ENCODE measurements around the gene TYW1B.
"Not testable (repeated sequence)": the region's sequence is repeated elsewhere in the genome, so short reads cannot be mapped to it uniquely, and the experiment has no call there.

DNA sequence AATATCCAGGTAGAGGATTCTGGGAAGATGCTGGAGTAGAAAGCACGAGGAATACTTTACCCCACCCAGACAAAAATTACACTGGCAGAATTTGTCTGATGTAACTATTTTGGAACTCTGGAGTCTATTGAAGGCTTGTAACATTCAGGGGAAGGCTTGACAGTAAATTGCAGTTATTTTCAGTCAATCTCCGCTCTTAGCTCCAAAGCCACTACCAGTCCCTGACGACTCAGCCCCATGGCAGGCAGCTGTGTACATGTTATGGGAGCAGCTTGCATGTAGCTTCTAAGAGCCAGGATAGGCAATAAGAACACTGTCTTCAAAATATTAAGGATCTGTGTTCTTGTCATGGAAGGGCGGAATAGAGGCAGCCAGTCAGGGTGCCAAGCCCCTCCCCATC lies 238.0 kb downstream of the TYW1B start:
- TF ChIP-seq, protein P1, sequence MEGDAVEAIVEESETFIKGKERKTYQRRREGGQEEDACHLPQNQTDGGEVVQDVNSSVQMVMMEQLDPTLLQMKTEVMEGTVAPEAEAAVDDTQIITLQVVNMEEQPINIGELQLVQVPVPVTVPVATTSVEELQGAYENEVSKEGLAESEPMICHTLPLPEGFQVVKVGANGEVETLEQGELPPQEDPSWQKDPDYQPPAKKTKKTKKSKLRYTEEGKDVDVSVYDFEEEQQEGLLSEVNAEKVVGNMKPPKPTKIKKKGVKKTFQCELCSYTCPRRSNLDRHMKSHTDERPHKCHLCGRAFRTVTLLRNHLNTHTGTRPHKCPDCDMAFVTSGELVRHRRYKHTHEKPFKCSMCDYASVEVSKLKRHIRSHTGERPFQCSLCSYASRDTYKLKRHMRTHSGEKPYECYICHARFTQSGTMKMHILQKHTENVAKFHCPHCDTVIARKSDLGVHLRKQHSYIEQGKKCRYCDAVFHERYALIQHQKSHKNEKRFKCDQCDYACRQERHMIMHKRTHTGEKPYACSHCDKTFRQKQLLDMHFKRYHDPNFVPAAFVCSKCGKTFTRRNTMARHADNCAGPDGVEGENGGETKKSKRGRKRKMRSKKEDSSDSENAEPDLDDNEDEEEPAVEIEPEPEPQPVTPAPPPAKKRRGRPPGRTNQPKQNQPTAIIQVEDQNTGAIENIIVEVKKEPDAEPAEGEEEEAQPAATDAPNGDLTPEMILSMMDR (IDR thresholded peaks at IDR 0.05; ENCODE audit: poor library complexity): not testable (repeated sequence)
- not testable (repeated sequence) for TF ChIP-seq EZH2 (IDR thresholded peaks at IDR 0.05; ENCODE audit: borderline replicate concordance); EZH2phosphoT487 (IDR thresholded peaks at IDR 0.05; ENCODE audit: low read depth, severe bottlenecking, unreplicated experiment)

All from hepatocyte (in vitro differentiated cells).